ENCODE data around the gene MATN3. TPM values are rescaled to one million over a fixed set of nuclear protein-coding genes. Genes with fewer than 3 reads are reported as not detected.
A peak's percentile ranks its signal among the peaks of the same experiment; 100 is the strongest.

The MATN3 gene, protein sequence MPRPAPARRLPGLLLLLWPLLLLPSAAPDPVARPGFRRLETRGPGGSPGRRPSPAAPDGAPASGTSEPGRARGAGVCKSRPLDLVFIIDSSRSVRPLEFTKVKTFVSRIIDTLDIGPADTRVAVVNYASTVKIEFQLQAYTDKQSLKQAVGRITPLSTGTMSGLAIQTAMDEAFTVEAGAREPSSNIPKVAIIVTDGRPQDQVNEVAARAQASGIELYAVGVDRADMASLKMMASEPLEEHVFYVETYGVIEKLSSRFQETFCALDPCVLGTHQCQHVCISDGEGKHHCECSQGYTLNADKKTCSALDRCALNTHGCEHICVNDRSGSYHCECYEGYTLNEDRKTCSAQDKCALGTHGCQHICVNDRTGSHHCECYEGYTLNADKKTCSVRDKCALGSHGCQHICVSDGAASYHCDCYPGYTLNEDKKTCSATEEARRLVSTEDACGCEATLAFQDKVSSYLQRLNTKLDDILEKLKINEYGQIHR
- total RNA-seq (under 1 TPM; 0.54 to 0.82 (median 0.63) TPM), polyA plus RNA-seq (under 1 TPM in 1 of 3 donors, not detected in 2; 0.32 TPM)

DNA sequence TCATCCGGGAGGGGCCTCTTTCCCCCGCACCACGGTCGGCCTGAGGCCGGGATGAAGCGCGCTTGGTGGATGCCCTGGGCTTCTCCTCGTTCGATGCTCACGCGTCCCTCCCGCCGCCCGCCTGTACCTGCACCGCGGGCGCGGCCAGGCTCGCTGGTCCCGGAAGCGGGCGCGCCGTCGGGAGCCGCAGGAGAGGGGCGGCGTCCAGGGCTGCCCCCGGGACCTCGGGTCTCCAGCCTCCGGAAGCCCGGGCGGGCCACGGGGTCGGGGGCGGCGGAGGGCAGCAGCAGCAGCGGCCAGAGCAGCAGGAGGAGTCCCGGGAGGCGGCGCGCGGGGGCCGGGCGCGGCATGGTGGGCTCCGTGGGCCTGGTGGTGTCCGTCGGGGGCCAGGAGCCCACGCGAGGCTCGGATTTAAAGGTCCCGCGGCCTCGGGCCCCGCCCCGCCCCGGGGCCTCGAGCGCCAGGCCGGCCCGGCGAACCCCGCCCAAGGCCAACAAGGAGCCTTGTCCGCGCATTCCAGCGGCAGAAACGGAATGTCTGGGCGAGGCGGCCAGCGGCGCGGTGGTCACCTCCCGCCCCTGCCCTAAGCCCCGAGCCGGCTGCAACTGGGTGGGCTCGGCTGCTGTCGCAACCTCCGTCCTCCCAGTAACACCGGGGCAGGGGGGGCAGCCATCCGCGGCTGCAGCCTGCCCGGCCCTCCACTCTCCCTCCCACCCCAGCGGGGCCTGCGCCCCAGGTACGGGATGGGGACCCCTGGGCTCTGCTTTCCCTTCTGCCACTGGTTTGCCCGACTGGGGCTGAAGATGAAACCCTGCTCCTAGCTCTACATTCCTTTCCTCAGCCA, at the start of gene MATN3:
TSS of gene MATN3 (minus strand) at position 387 of the 844 bp plus-strand sequence. CDS start at position 350, 37 bp downstream.
- no peaks in the 10 kb centered on the region for H3K36me3 ChIP-seq
- intact Hi-C loops (cut with DNase I): no loop called here
- H3K4me3 ChIP-seq: peak within 1 kb of the TSS; percentile 30 to 59 (median 52)
- peaks cover 0 to 17% (median 10%) of the 10 kb centered on the region in 4 donors for H3K4me1 ChIP-seq
- TF ChIP-seq EP300 (IDR thresholded peaks at IDR 0.05) (no peak), POLR2AphosphoS5 (IDR thresholded peaks at IDR 0.05) (no peak), POLR2A (IDR thresholded peaks at IDR 0.05) (no peak)
- TF ChIP-seq, protein P1, sequence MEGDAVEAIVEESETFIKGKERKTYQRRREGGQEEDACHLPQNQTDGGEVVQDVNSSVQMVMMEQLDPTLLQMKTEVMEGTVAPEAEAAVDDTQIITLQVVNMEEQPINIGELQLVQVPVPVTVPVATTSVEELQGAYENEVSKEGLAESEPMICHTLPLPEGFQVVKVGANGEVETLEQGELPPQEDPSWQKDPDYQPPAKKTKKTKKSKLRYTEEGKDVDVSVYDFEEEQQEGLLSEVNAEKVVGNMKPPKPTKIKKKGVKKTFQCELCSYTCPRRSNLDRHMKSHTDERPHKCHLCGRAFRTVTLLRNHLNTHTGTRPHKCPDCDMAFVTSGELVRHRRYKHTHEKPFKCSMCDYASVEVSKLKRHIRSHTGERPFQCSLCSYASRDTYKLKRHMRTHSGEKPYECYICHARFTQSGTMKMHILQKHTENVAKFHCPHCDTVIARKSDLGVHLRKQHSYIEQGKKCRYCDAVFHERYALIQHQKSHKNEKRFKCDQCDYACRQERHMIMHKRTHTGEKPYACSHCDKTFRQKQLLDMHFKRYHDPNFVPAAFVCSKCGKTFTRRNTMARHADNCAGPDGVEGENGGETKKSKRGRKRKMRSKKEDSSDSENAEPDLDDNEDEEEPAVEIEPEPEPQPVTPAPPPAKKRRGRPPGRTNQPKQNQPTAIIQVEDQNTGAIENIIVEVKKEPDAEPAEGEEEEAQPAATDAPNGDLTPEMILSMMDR (IDR thresholded peaks at IDR 0.05): no peak
- DNase-seq: peak; percentile 70
- H3K27ac ChIP-seq: peak within 1 kb of the TSS; percentile 28 to 73 (median 52)
- no peaks in the 10 kb centered on the region for H3K9me3 ChIP-seq
- WGBS, 2 donors: 1 to 2% methylated on average over 87 of the region's 87 CpGs
- no peaks in the 10 kb centered on the region for H3K27me3 ChIP-seq

GRCh38 chr2:20061940-20062339, 49.5 kb upstream of the MATN3 start:
- no peak for DNase-seq
- Histone ChIP-seq H3K36me3 (no peaks in the 10 kb centered on the region), H3K4me3 (no peak overlapping the region), H3K27me3 (no peaks in the 10 kb centered on the region), H3K9me3 (no peaks in the 10 kb centered on the region), H3K27ac (peak overlapping the region; percentile 18 to 81 (median 64)), H3K4me1 (peaks cover 0 to 42% (median 29%) of the 10 kb centered on the region in 4 donors)
- intact Hi-C loops (cut with DNase I): no loop called here
- 94 to 97% methylated on average over 5 of the region's 5 CpGs for WGBS, 2 donors
- TF ChIP-seq EP300 (IDR thresholded peaks at IDR 0.05) (no peak), POLR2A (IDR thresholded peaks at IDR 0.05) (no peak), POLR2AphosphoS5 (IDR thresholded peaks at IDR 0.05) (no peak)
- TF ChIP-seq, protein P1 (IDR thresholded peaks at IDR 0.05): no peak

- Histone ChIP-seq H3K4me3 (no peak overlapping the region), H3K36me3 (no peaks in the 10 kb centered on the region), H3K27ac (peak overlapping the region in 3 of 4 donors; percentile 54 to 81 (median 75)), H3K9me3 (no peaks in the 10 kb centered on the region), H3K4me1 (peaks cover 0 to 38% (median 26%) of the 10 kb centered on the region in 4 donors), H3K27me3 (no peaks in the 10 kb centered on the region)
- WGBS, 2 donors: 82 to 86% methylated on average over 3 of the region's 3 CpGs
- TF ChIP-seq, protein P1 (IDR thresholded peaks at IDR 0.05): no peak
- no peak for TF ChIP-seq EP300 (IDR thresholded peaks at IDR 0.05)
- no peak for TF ChIP-seq POLR2A (IDR thresholded peaks at IDR 0.05)
- no peak for TF ChIP-seq POLR2AphosphoS5 (IDR thresholded peaks at IDR 0.05)
- DNase-seq: no peak
- intact Hi-C loops (cut with DNase I): no loop called here
Observed at GRCh38 chr2:20061476-20061875, 49.0 kb upstream of the MATN3 start.

GRCh38 chr2:20060106-20060505, 47.6 kb upstream of the MATN3 start:
- Histone ChIP-seq H3K36me3 (no peaks in the 10 kb centered on the region), H3K4me3 (no peak overlapping the region), H3K27ac (no peak overlapping the region), H3K9me3 (no peaks in the 10 kb centered on the region), H3K4me1 (peaks cover 0 to 26% (median 16%) of the 10 kb centered on the region in 4 donors), H3K27me3 (no peaks in the 10 kb centered on the region)
- DNase-seq: no peak
- no peak for TF ChIP-seq POLR2A (IDR thresholded peaks at IDR 0.05)
- no peak for TF ChIP-seq POLR2AphosphoS5 (IDR thresholded peaks at IDR 0.05)
- no peak for TF ChIP-seq EP300 (IDR thresholded peaks at IDR 0.05)
- WGBS, 2 donors: 96 to 97% methylated on average over 1 of the region's 1 CpG
- intact Hi-C loops (cut with DNase I): no loop called here
